CD14-positive monocyte (primary cell): ENCODE data around the gene PCED1A. TPM values are rescaled to one million over a fixed set of nuclear protein-coding genes. Genes with fewer than 3 reads are reported as not detected.

Experiments
- DNase-seq, 3 donors: peaks; one replicate each; pipeline ENCODE4 v3.0.0-alpha.2; 2011 to 2022
- H2AFZ ChIP-seq: 2 replicates; pipeline ENCODE4 v1.6.0; 2012; ENCODE audit warnings: mild to moderate bottlenecking, low read depth, low read length, inconsistent platforms; ENCODE audit not compliant: insufficient read depth, poor library complexity, severe bottlenecking
- H3K27ac ChIP-seq, 2 donors: 1 replicate in 1 of 2; 2 replicates in 1 of 2; pipeline ENCODE4 v1.5.1; 2012 to 2013; ENCODE audit warnings: low read length in 2 of 2, control low read depth in 1 of 2, inconsistent platforms in 1 of 2, low read depth in 1 of 2, mild to moderate bottlenecking in 1 of 2
- H3K27me3 ChIP-seq, 2 donors: one replicate each; pipeline versions ENCODE4 v1.6.0 to v1.6.1; 2011 to 2013; ENCODE audit warnings: low read length in 2 of 2; ENCODE audit not compliant: control insufficient read depth in 2 of 2, insufficient read depth in 2 of 2
- H3K36me3 ChIP-seq, 2 donors: replicated peaks in 1 of 2; 1 replicate in 1 of 2; 2 replicates in 1 of 2; pipeline versions ENCODE4 v1.5.1 to v1.6.1; 2012 to 2013; ENCODE audit warnings: low read length in 2 of 2, control low read depth in 1 of 2, inconsistent platforms in 1 of 2, mild to moderate bottlenecking in 1 of 2; ENCODE audit not compliant: insufficient read depth in 2 of 2, control insufficient read depth in 1 of 2
- H3K4me1 ChIP-seq, 2 donors: 1 replicate in 1 of 2; 2 replicates in 1 of 2; pipeline versions ENCODE4 v1.5.1 to v1.6.1; 2012 to 2013; ENCODE audit warnings: low read length in 2 of 2, control low read depth in 1 of 2, inconsistent platforms in 1 of 2, mild to moderate bottlenecking in 1 of 2, moderate library complexity in 1 of 2; ENCODE audit not compliant: insufficient read depth in 2 of 2, control insufficient read depth in 1 of 2
- H3K4me2 ChIP-seq: replicated peaks from 2 replicates; pipeline ENCODE3; 2012; ENCODE audit warnings: low read length, moderate library complexity, mild to moderate bottlenecking; ENCODE audit not compliant: poor library complexity, severe bottlenecking; ENCODE audit errors: extremely low read depth
- H3K4me3 ChIP-seq, 3 experiments: fragments of 200-600 bp in 1 of 3; sonication (generic) in 1 of 3; replicated peaks in 1 of 3; 1 replicate in 2 of 3; 2 replicates in 1 of 3; pipeline ENCODE4 v1.5.1; 2011 to 2013; ENCODE audit warnings: low read length in 3 of 3, mild to moderate bottlenecking in 3 of 3, control low read depth in 2 of 3, low read depth in 2 of 3, inconsistent platforms in 1 of 3, moderate library complexity in 1 of 3
- H3K79me2 ChIP-seq: 2 replicates; pipeline ENCODE4 v1.6.0; 2012; ENCODE audit warnings: mild to moderate bottlenecking, control low read depth, inconsistent platforms, low read length, moderate library complexity; ENCODE audit not compliant: insufficient read depth
- H3K9ac ChIP-seq: 2 replicates; pipeline ENCODE4 v1.6.0; 2017; ENCODE audit warnings: low read length, mild to moderate bottlenecking; ENCODE audit not compliant: insufficient read depth, poor library complexity, severe bottlenecking
- H3K9me3 ChIP-seq, 2 donors: replicated peaks in 1 of 2; 1 replicate in 1 of 2; 2 replicates in 1 of 2; pipeline versions ENCODE4 v1.5.1 to v1.6.1; 2012 to 2013; ENCODE audit warnings: low read length in 2 of 2, control low read depth in 1 of 2; ENCODE audit not compliant: control insufficient read depth in 1 of 2, insufficient read depth in 1 of 2
- H4K20me1 ChIP-seq: 2 replicates; pipeline ENCODE4 v1.6.0; 2012; ENCODE audit warnings: mild to moderate bottlenecking, low read length, control low read depth, moderate library complexity; ENCODE audit not compliant: insufficient read depth
- H3K27ac Mint-ChIP-seq, 7 donors: one replicate each; pipeline ENCODE4 v1.8.0; 2020; ENCODE audit warnings: mild to moderate bottlenecking in 7 of 7, mixed read lengths in 7 of 7, moderate library complexity in 6 of 7, inconsistent platforms in 2 of 7
- H3K27me3 Mint-ChIP-seq, 3 donors: one replicate each; pipeline ENCODE4 v1.8.0; 2021 to 2022; ENCODE audit warnings: low read depth in 3 of 3, mild to moderate bottlenecking in 3 of 3, mixed read lengths in 3 of 3, moderate library complexity in 3 of 3, inconsistent platforms in 1 of 3
- H3K36me3 Mint-ChIP-seq, 2 donors: one replicate each; pipeline ENCODE4 v1.8.0; 2020; ENCODE audit warnings: mixed read lengths in 2 of 2, inconsistent platforms in 1 of 2, mild to moderate bottlenecking in 1 of 2
- H3K4me1 Mint-ChIP-seq: one replicate; pipeline ENCODE4 v1.8.0; 2020; ENCODE audit warnings: mild to moderate bottlenecking, mixed read lengths
- H3K4me3 Mint-ChIP-seq, 2 donors: one replicate each; pipeline ENCODE4 v1.8.0; 2020; ENCODE audit warnings: mild to moderate bottlenecking in 2 of 2, mixed read lengths in 2 of 2, moderate library complexity in 1 of 2
- H3K9me3 Mint-ChIP-seq, 7 donors: one replicate each; pipeline ENCODE4 v1.8.0; 2020 to 2022; ENCODE audit warnings: mixed read lengths in 7 of 7, mild to moderate bottlenecking in 6 of 7, moderate library complexity in 6 of 7, inconsistent platforms in 2 of 7
- CTCF ChIP-seq: fragments of 200-600 bp; IDR thresholded peaks from one replicate; pipeline ENCODE4 v1.8.0; 2022; ENCODE audit warnings: antibody characterized with exemption, mild to moderate bottlenecking
- WGBS: methylation state at CpG from one replicate; pipeline ENCODE4 v1.1.5; 2013; ENCODE audit warnings: missing lambda C conversion rate; ENCODE audit not compliant: insufficient coverage; 5-methylcytosine and 5-hydroxymethylcytosine counted together
- intact Hi-C, 2 donors: fragments of 100-400 bp; cut with micrococcal nuclease; formaldehyde crosslinking; loops; one replicate each; pipeline versions ENCODE4 v1.15.0 to v1.15.1; 2023
- polyA plus RNA-seq, 3 donors: library from polyadenylated mRNA; depleted of rRNA in 1 of 3; unstranded in 2 of 3; stranded (reverse) in 1 of 3; fragments of 300-500 nt in 2 of 3; fragments of >200 nt in 1 of 3; fragmentation: Illumina TruSeq in 2 of 3; gene quantifications; 1 replicate in 2 of 3; 2 replicates in 1 of 3; pipeline ENCODE4 v1.2.3, GENCODE V29; 2012 to 2021

The PCED1A gene
- polyA plus RNA-seq, 3 donors, result 9.1 to 85.2 (median 10.2) TPM

GRCh38 chr20:2874456-2874855 lies 34.0 kb upstream of the PCED1A start:
- no peak for DNase-seq
- peaks cover 42 to 56% of the 10 kb centered on the region in 2 donors for H3K4me1 ChIP-seq
- intact Hi-C loops, result loop anchor here (5.0 to 10.0 kb wide), 3 partner anchors 42 to 120 kb away; no protein-coding TSS in a partner anchor
- H3K36me3 Mint-ChIP-seq, result peaks cover 9 to 11% of the 10 kb centered on the region in 2 donors
- H3K4me3 ChIP-seq, result peak overlapping the region; percentile 86 to 98 (median 89)
- no peak overlapping the region for H3K27ac ChIP-seq
- peaks cover 62% of the 10 kb centered on the region for H3K4me1 Mint-ChIP-seq
- H2AFZ ChIP-seq, result peak overlapping the region; percentile 97
- WGBS, result 18% methylated on average over 3 of the region's 7 CpGs
- H3K4me2 ChIP-seq, result peak overlapping the region; percentile 90
- H3K36me3 ChIP-seq, result no peaks in the 10 kb centered on the region
- TF ChIP-seq CTCF, result no peak
- H3K4me3 Mint-ChIP-seq, result peak overlapping the region; percentile 92 to 94
- peak overlapping the region; percentile 91 for H3K9ac ChIP-seq
- peaks cover 49% of the 10 kb centered on the region for H4K20me1 ChIP-seq
- peaks cover 60% of the 10 kb centered on the region for H3K79me2 ChIP-seq
- peaks cover 0 to 3% (median 0%) of the 10 kb centered on the region in 7 donors for H3K9me3 Mint-ChIP-seq
- H3K9me3 ChIP-seq, result no peaks in the 10 kb centered on the region
- peaks cover 6 to 15% (median 9%) of the 10 kb centered on the region in 3 donors for H3K27me3 Mint-ChIP-seq
- H3K27ac Mint-ChIP-seq, result peak overlapping the region in 1 of 7 donors; percentile 78
- peaks cover 0 to 10% of the 10 kb centered on the region in 2 donors for H3K27me3 ChIP-seq

- Histone ChIP-seq H3K4me3 (peak overlapping the region; percentile 86 to 98 (median 89)), H3K4me2 (peak overlapping the region; percentile 90), H3K27me3 (peaks cover 0 to 10% of the 10 kb centered on the region in 2 donors), H3K27ac (peak overlapping the region in 1 of 2 donors; percentile 83), H4K20me1 (peaks cover 41% of the 10 kb centered on the region), H3K9ac (peak overlapping the region; percentile 91), H3K36me3 (no peaks in the 10 kb centered on the region), H3K79me2 (peaks cover 52% of the 10 kb centered on the region), H3K4me1 (peaks cover 42 to 56% of the 10 kb centered on the region in 2 donors), H2AFZ (peak overlapping the region; percentile 97), H3K9me3 (no peaks in the 10 kb centered on the region)
- no peak for TF ChIP-seq CTCF
- Mint-ChIP-seq H3K4me3 (peak overlapping the region; percentile 92 to 94), H3K9me3 (peaks cover 0 to 3% (median 0%) of the 10 kb centered on the region in 7 donors), H3K27ac (peak overlapping the region; percentile 35 to 89 (median 82)), H3K36me3 (peaks cover 11 to 12% of the 10 kb centered on the region in 2 donors), H3K4me1 (peaks cover 59% of the 10 kb centered on the region), H3K27me3 (peaks cover 8 to 15% (median 9%) of the 10 kb centered on the region in 3 donors)
- DNase-seq, result peak in 1 of 3 donors; percentile 21
- 0% methylated on average over 29 of the region's 29 CpGs for WGBS
- intact Hi-C loops, result loop anchor here (5.0 to 10.0 kb wide), 3 partner anchors 41 to 121 kb away; no protein-coding TSS in a partner anchor
Observed at GRCh38 chr20:2873747-2874041, 33.2 kb upstream of the PCED1A start.
